Measurements from ENCODE around the gene ADM5.

Gene ADM5

GRCh38 chr19:49689133-49690078 is at the start of gene ADM5:
Gene ADM5, plus strand, starts transcription at chr19:49689594. Its CDS starts 244 bp downstream, at chr19:49689838.
- DNase-seq: peak; percentile 86
- Histone ChIP-seq H3K4me3 (ENCODE audit: low read depth, low read length) (peak within 1 kb of the TSS; percentile 55), H3K36me3 (peaks cover 39% of the 10 kb centered on the region)

GRCh38 chr19:49640113-49640898 is 49.1 kb upstream of the ADM5 start, which contains the start of gene RRAS:
Gene RRAS, minus strand, starts transcription at chr19:49640143. Its CDS starts 45 bp downstream, at chr19:49640098.
- DNase-seq: peak; percentile 100
- no peaks in the 10 kb centered on the region for H3K9me3 ChIP-seq (ENCODE audit: severe bottlenecking)
- H3K4me3 ChIP-seq (ENCODE audit: low read depth, low read length): peak within 1 kb of the TSS; percentile 71
- no peak for TF ChIP-seq CTCF (IDR thresholded peaks at IDR 0.05; ENCODE audit: low read depth, low read length)
- H3K27ac ChIP-seq: peak within 1 kb of the TSS; percentile 91
- H3K27me3 ChIP-seq (ENCODE audit: insufficient read depth, low read depth, severe bottlenecking): no peaks in the 10 kb centered on the region
- H3K36me3 ChIP-seq: peaks cover 5% of the 10 kb centered on the region

More at GRCh38 chr19:49689133-49690078, at the start of gene ADM5:
- Histone ChIP-seq H3K27me3 (ENCODE audit: insufficient read depth, low read depth, severe bottlenecking) (no peaks in the 10 kb centered on the region), H3K9me3 (ENCODE audit: severe bottlenecking) (no peaks in the 10 kb centered on the region), H3K27ac (peak within 1 kb of the TSS; percentile 91)
- peak; percentile 87 for TF ChIP-seq CTCF (IDR thresholded peaks at IDR 0.05; ENCODE audit: low read depth, low read length)

GRCh38 chr19:49641688-49642491 is 47.5 kb upstream of the ADM5 start, which contains the start of gene SCAF1:
Gene SCAF1, plus strand, starts transcription at chr19:49642209. Its CDS starts 2,818 bp downstream, at chr19:49645027.
- Histone ChIP-seq H3K9me3 (ENCODE audit: severe bottlenecking) (no peaks in the 10 kb centered on the region), H3K4me3 (ENCODE audit: low read depth, low read length) (peak within 1 kb of the TSS; percentile 94), H3K36me3 (peaks cover 11% of the 10 kb centered on the region), H3K27ac (peak within 1 kb of the TSS; percentile 91), H3K27me3 (ENCODE audit: insufficient read depth, low read depth, severe bottlenecking) (no peaks in the 10 kb centered on the region)
- TF ChIP-seq CTCF (IDR thresholded peaks at IDR 0.05; ENCODE audit: low read depth, low read length): no peak
- peak; percentile 99 for DNase-seq

GRCh38 chr19:49642492-49643035 is 46.8 kb upstream of the ADM5 start:
- DNase-seq: no peak
- no peaks in the 10 kb centered on the region for H3K27me3 ChIP-seq (ENCODE audit: insufficient read depth, low read depth, severe bottlenecking)
- TF ChIP-seq CTCF (IDR thresholded peaks at IDR 0.05; ENCODE audit: low read depth, low read length): no peak
- H3K36me3 ChIP-seq: peaks cover 17% of the 10 kb centered on the region
- peak overlapping the region; percentile 90 for H3K27ac ChIP-seq
- H3K4me3 ChIP-seq (ENCODE audit: low read depth, low read length): peak overlapping the region; percentile 94
- H3K9me3 ChIP-seq (ENCODE audit: severe bottlenecking): no peaks in the 10 kb centered on the region

- H3K4me3 ChIP-seq (ENCODE audit: low read depth, low read length): no peak overlapping the region
- H3K9me3 ChIP-seq (ENCODE audit: severe bottlenecking): no peaks in the 10 kb centered on the region
- peaks cover 23% of the 10 kb centered on the region for H3K36me3 ChIP-seq
- no peak for TF ChIP-seq CTCF (IDR thresholded peaks at IDR 0.05; ENCODE audit: low read depth, low read length)
- no peak overlapping the region for H3K27ac ChIP-seq
- no peaks in the 10 kb centered on the region for H3K27me3 ChIP-seq (ENCODE audit: insufficient read depth, low read depth, severe bottlenecking)
- DNase-seq: no peak
These were observed 45.9 kb upstream of the ADM5 start for GRCh38 chr19:49643466-49643865.

All from WERI-Rb-1 (cell line).